GM06990 (cell line): ENCODE data around the gene LRRC27.

Experiments
- DNase-seq: peaks from one replicate; pipeline ENCODE4 v3.0.0-alpha.2; 2011; ENCODE audit not compliant: insufficient read length; ENCODE audit errors: extremely low read depth
- H3K27me3 ChIP-seq: replicated peaks from 2 replicates; pipeline ENCODE4 v1.6.0; 2011; ENCODE audit warnings: low read length; ENCODE audit not compliant: control insufficient read depth, insufficient read depth
- H3K36me3 ChIP-seq: 2 replicates; pipeline ENCODE4 v1.5.1; 2011; ENCODE audit warnings: low read length; ENCODE audit not compliant: control insufficient read depth, insufficient read depth
- H3K4me3 ChIP-seq: replicated peaks from 2 replicates; pipeline ENCODE4 v1.5.1; 2011; ENCODE audit warnings: low read depth, mild to moderate bottlenecking, control low read depth, low read length
- TF ChIP-seq, protein P1 (sequence below): IDR thresholded peaks from 2 replicates; pipeline ENCODE4 v1.5.1; 2011; ENCODE audit warnings: low read length, control low read depth, mild to moderate bottlenecking, inconsistent platforms; ENCODE audit not compliant: insufficient read depth, poor library complexity, severe bottlenecking

The LRRC27 gene

GRCh38 chr10:132321726-132322125 lies 10.3 kb upstream of the LRRC27 start:
- no peaks in the 10 kb centered on the region for H3K36me3 ChIP-seq
- no peaks in the 10 kb centered on the region for H3K27me3 ChIP-seq
- DNase-seq = no peak
- TF ChIP-seq, protein P1, sequence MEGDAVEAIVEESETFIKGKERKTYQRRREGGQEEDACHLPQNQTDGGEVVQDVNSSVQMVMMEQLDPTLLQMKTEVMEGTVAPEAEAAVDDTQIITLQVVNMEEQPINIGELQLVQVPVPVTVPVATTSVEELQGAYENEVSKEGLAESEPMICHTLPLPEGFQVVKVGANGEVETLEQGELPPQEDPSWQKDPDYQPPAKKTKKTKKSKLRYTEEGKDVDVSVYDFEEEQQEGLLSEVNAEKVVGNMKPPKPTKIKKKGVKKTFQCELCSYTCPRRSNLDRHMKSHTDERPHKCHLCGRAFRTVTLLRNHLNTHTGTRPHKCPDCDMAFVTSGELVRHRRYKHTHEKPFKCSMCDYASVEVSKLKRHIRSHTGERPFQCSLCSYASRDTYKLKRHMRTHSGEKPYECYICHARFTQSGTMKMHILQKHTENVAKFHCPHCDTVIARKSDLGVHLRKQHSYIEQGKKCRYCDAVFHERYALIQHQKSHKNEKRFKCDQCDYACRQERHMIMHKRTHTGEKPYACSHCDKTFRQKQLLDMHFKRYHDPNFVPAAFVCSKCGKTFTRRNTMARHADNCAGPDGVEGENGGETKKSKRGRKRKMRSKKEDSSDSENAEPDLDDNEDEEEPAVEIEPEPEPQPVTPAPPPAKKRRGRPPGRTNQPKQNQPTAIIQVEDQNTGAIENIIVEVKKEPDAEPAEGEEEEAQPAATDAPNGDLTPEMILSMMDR = no peak
- no peak overlapping the region for H3K4me3 ChIP-seq

DNA sequence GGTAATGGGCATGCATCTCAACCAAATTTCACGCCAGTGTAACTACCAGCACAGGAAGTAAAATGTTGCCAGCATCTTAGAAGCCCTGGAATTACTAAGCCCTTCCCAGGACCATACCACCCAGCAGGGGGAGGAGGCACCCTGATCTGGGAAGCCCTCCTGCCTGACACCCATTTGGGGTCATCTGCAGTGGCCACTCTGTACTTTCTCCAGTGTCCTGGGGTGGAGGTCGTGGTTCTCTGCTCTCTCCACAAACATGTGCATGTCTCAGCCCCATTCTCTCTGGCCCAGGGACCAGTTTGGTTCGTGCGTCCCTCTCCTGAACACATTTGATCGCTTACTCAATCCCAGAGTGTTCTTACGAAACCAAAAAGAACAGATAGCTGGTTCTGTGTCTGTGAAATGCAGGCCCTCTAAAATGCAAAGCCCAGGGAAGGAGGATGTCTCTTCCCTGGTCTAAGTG lies 9.4 kb upstream of the LRRC27 start:
- no peaks in the 10 kb centered on the region for H3K27me3 ChIP-seq
- no peaks in the 10 kb centered on the region for H3K36me3 ChIP-seq
- DNase-seq = no peak
- TF ChIP-seq, protein P1 = no peak
- H3K4me3 ChIP-seq = no peak overlapping the region

DNA sequence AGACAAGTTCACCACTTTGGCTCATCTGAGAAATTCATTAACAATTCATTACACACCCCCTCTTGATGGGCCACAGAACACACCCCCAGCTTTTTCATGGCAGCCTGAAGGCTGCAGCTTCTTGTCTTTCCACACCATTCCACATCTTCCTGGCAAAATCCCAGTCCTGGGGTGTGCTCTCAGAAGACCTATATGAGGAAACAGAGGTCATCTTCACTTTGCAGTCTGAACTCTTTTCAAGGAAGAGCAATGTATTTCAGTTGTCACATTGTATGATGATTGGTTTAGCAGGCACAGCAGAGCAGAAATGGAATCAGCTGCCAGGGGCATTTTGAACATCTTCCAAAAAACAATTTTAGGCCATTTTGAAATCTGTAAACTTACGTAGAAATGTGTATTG lies 7.8 kb upstream of the LRRC27 start:
- Histone ChIP-seq H3K36me3 (no peaks in the 10 kb centered on the region), H3K4me3 (no peak overlapping the region), H3K27me3 (no peaks in the 10 kb centered on the region)
- DNase-seq = no peak
- TF ChIP-seq, protein P1 = no peak

DNA sequence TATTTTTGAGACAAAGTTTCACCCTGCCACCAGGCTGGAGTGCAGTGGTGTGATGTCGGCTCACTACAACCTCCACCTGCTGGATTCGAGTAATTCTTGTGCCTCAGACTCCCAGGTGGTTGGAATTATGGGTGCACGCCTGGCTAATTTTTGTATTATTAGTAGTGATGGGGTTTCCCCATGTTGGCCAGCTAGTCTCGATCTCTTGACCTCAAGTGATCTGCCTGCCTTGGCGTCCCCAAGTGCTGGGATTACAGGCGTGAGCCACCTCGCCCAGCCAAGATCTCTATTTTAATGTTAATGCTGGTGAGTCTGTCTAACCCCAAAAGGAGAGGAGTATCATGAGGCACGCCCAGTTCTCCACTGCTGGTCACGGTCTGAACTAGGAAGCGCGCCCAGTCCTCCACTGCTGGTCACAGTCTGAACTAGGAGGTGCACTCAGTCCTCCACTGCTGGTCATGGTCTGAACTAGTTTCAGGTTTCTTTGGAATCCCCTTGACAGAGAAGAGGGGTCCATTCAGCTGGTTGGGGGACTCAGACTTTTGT lies 5.6 kb upstream of the LRRC27 start:
- H3K4me3 ChIP-seq = no peak overlapping the region
- no peaks in the 10 kb centered on the region for H3K27me3 ChIP-seq
- no peaks in the 10 kb centered on the region for H3K36me3 ChIP-seq
- no peak for DNase-seq
- TF ChIP-seq, protein P1 = no peak

- no peak for DNase-seq
- H3K4me3 ChIP-seq = no peak overlapping the region
- TF ChIP-seq, protein P1 = no peak
- no peaks in the 10 kb centered on the region for H3K27me3 ChIP-seq
- no peaks in the 10 kb centered on the region for H3K36me3 ChIP-seq
Observed at GRCh38 chr10:132326925-132327324, 5.1 kb upstream of the LRRC27 start.

DNA sequence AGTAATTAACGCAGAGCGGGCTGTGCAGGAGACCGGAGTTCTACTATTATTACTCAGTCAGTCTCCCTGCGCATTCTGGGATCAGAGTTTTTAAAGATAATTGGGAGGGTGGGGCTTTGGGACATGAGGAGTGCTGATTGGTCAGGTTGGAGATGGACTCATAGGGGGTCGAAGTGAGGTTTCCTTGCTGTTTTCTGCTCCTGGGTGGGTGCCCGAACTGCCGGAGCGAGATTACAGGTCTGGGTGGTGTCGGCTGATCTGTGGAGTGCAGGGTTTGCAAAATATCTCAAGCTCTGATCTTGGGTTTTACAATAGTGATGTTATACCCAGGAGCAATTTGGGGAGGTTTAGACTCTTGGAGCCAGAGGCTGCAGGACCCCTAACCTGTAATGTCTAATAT lies 3.9 kb upstream of the LRRC27 start:
- H3K4me3 ChIP-seq = no peak overlapping the region
- H3K27me3 ChIP-seq = no peaks in the 10 kb centered on the region
- no peak for DNase-seq
- TF ChIP-seq, protein P1 = no peak
- H3K36me3 ChIP-seq = no peaks in the 10 kb centered on the region
